Suppressor macrophage (primary cell): ENCODE data around the gene TMEM39A.
A peak's percentile ranks its signal among the peaks of the same experiment; 100 is the strongest.

Experiments
- DNase-seq, 4 experiments: peaks; one replicate each; pipeline ENCODE4 v3.0.0-alpha.2; 2020 to 2022
- total RNA-seq, 17 experiments: gene quantifications; one replicate each; lab custom pipeline; 2026; ENCODE audit warnings: mixed read lengths in 6 of 17, inconsistent platforms in 3 of 17; lab: John Stamatoyannopoulos, UW

Gene TMEM39A
- 20.5 to 84.0 (median 31.1) reads per million in 17 experiments for total RNA-seq

GRCh38 chr3:119463171-119464169 lies at the start of gene TMEM39A:
TMEM39A (minus strand) TSS chr3:119463615; CDS start chr3:119462074, 1,541 bp downstream.
- DNase-seq: peak; percentile 100

DNA sequence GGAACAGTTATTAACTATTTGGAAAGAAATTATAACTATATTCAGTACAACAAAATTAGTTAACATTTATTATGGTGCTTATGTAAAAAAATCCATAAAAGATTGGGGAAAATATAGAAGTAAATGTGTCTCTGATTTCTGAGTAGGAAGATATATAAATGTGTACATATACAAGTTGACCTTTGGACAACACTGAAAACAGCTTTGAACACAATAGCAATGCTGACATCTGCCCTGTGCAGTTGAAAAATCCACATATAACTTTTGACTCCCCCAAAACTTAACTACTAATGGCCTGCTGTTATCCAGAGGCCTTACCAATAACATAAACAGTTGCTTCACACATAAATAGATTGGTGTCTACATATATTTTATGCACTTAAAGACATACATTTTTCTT lies 47.3 kb upstream of the TMEM39A start:
- DNase-seq: no peak

GRCh38 chr3:119508172-119508845 lies 44.9 kb upstream of the TMEM39A start:
- no peak for DNase-seq

GRCh38 chr3:119507404-119507803 lies 44.0 kb upstream of the TMEM39A start:
- no peak for DNase-seq

GRCh38 chr3:119506631-119507030 lies 43.2 kb upstream of the TMEM39A start:
- DNase-seq: no peak

DNA sequence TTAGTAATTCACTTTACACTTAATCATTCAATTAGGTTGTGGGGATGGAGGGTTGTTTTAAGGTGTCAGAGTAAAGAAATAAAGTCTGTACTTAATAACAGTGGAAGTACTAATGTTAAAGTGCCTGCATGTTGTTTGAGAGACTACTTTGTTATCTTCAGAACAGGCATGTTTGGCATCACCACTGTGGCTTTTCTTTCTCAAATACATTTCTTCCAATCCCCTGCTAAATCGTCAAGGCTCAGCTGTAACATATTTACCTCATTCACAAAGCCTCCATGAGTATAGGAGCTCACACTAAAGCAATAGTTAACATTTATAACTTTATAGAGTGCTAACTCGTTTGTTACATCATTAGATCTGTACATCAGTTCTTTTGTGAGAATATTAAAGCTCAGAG lies 37.5 kb upstream of the TMEM39A start:
- no peak for DNase-seq

GRCh38 chr3:119500265-119500664 lies 36.9 kb upstream of the TMEM39A start:
- DNase-seq: no peak

DNA sequence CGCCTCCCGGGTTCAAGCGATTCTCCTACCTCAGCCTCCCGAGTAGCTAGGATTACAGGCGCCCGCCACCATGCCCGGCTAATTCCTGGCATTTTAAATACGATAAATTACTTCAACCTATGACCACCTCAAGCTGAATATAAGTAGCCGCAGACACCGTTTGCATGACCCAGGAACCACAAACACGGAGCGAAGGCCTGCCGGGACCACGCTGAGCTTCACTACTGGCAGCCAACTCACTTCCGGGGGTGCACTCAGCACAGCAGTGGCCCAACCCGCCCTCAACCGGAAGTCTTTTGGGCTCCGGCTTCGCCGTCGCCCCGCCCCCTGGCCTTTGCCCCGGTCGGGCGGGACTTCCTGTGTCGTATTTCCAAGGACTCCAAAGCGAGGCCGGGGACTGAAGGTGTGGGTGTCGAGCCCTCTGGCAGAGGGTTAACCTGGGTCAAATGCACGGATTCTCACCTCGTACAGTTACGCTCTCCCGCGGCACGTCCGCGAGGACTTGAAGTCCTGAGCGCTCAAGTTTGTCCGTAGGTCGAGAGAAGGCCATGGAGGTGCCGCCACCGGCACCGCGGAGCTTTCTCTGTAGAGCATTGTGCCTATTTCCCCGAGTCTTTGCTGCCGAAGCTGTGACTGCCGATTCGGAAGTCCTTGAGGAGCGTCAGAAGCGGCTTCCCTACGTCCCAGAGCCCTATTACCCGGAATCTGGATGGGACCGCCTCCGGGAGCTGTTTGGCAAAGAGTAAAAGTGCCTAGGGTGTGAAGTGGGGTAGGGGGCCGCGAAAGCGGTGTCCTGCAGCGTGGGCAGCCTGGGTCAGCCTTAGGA lies 35.0 kb upstream of the TMEM39A start, which contains the start of gene TIMMDC1:
Gene TIMMDC1, plus strand, starts transcription at position 362 of the 826 bp plus-strand sequence. Its CDS starts 187 bp downstream, at position 549.
- peak; percentile 98 to 99 (median 99) for DNase-seq

DNA sequence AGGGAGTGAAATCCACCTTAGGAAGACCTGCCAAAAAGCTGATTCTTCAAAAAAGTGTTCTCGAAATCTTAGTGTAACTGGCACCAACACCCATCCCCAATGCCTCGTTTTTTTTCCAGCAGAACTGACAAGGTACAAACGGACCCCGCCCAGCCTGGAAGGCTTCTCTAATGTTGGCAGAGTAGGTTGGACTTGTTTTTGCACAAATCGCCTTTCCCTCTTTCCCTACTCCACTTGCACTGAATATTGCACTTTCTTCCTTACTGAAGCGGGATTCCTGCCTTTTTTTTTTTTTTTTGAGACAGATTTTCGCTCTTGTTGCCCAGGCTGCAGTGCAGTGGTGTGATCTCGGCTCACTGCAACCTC lies 34.4 kb upstream of the TMEM39A start:
- peak; percentile 8 to 48 (median 31) for DNase-seq

DNA sequence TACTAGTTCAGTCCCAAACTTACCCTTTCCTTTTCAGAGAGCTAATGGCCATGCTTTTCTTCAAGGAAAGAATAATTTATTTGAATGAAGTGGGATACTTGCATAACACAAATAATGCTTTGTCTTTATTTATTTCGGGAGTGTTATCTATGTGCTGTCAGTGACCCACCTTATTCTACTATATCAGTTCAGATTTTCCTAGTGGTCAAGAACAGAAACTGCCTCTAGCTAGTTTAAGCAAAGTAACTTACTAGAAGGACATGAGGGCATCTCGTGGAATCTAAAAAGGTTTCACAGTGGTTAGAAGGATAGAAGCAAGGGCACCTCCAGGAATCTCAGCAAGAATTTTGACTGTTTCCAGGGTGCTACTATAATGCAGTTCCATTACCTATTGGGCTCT lies 31.2 kb upstream of the TMEM39A start:
- DNase-seq: no peak

DNA sequence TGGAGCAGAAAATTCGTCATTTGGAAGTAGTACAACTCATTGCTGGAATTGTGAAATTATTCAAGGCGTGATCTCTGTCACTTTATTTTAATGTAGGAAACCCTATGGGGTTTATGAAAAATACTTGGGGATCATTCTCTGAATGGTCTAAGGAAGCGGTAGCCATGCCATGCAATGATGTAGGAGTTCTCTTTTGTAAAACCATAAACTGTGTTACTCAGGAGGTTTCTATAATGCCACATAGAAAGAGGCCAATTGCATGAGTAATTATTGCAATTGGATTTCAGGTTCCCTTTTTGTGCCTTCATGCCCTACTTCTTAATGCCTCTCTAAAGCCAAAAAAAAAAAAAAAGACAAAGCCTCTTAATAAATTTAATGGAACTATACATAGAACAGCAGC lies 29.4 kb upstream of the TMEM39A start:
- DNase-seq: peak in 1 of 4 experiments; percentile 13

DNA sequence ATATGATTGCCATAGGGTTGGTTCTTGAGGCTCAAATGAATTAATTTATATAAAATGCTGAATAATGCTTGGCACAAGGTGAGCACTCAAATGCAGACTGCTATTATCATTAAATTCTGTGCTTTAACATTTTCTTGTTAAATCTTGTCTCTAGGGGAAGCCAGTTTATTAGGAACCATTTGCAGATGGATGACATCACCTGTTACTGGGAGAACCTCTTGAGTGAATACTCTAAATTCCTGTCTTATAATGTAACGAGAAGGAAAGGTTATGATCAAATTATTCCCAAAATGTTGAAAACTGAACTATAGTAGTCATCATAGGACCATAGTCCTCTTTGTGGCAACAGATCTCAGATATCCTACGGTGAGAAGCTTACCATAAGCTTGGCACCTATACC lies 28.7 kb upstream of the TMEM39A start:
- no peak for DNase-seq

- DNase-seq: no peak
Measured at GRCh38 chr3:119490153-119490552, 26.7 kb upstream of the TMEM39A start.

DNA sequence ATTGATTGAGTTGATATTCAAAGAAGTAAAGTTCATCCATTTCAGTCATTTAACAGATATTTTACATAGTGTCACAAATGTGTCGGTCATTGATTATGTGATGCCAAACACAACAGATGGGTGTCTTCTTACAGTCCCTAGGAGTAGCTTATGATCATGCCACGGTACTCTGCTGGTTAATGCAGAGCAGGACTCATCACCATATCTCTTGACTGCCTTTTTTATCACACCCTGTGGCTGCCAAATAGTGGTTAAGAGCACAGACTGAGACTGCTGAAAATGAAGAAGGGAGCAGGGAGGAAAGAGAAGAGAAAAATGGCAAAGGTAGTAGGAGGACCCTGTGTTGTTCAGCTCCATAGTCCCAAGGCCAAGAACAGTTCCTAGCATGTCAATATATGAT lies 22.1 kb upstream of the TMEM39A start:
- no peak for DNase-seq

DNA sequence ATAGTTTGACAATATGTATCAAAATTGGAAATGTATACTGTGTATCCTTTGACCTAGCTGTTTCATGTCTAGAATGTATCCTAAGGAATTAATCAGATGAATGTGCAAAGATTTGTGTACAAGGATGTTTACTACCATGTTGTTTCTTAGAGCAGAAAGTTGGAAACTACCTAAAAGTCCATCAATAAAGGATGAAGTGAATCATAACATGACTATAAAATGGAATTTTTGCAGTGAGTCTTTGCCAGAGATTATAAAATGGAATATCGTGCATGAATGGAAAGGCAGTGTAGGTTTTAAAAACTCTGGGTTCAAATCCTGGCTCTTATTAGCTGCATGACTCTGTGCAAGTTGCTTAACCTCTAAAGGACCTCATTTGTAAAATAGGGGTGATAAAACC lies 19.7 kb upstream of the TMEM39A start:
- no peak for DNase-seq

- DNase-seq: no peak
Measured at GRCh38 chr3:119481079-119481478, 17.7 kb upstream of the TMEM39A start.

- DNase-seq: no peak
Measured at GRCh38 chr3:119470866-119471265, 7.5 kb upstream of the TMEM39A start.

DNA sequence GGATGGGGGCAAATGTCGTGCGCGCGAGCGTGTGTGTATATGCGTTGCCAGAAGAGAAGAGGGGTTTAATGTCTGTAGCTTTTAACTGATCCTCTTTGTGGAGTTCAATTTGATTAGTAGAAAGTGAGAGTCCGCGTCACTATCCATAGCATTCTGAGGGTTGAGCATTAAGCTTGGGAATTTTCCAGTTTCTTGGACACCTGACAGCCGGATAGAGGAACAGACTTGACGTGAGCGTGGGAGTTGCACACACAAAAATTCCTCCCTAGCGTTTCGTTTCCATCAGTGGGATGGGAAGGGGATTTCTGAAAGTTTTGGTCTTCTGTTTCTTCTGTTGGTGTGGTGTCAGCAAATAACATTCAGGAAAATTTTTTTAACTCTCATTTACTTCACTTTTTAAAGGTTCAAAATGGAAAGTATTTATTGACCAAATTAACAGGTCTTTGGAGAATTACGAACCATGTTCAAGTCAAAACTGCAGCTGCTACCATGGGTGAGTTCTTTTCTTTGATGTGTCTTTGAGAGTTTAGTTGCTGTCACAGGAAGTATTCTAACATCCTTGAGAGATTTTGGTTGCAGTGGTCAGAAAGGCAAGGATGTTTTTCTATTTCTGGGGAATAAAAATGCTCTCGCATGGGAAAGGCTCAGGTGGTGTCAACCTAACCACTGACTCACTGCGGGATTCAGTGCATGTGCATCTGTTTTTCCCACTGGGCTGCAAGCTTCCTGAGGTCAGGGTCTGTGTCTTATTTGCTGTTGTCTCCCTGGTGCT lies 6.2 kb upstream of the TMEM39A start:
- peak; percentile 6 to 53 (median 47) for DNase-seq

- peak; percentile 14 to 56 (median 34) for DNase-seq
Measured at GRCh38 chr3:119468041-119468440, 4.6 kb upstream of the TMEM39A start.

DNA sequence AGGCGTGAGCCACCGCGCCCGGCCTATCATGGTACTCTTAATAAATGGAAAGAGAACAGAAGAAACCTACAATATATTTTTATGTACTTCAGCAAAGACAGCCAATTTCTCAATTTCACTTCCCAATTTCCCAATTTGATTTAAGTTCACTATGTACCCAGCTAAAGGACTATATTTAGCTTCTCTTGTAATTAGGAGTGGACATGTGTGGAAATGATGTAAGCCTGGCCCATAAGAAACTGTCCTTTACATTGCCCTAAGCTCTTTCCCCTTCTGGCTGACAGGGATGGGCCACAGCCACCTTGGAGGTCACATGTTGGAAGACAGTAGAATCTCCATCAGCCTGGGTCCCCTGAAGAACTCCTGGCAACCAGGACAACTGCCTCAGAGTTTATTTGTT lies 6.2 kb downstream of the TMEM39A start:
- peak; percentile 36 to 86 (median 70) for DNase-seq

GRCh38 chr3:119456469-119456868 lies 6.9 kb downstream of the TMEM39A start:
- DNase-seq: no peak

GRCh38 chr3:119453822-119454221 lies 9.6 kb downstream of the TMEM39A start:
- no peak for DNase-seq
